DOHH2 (cell line): Measurements from ENCODE around the gene KIAA0586.

Source experiments
- EZH2phosphoT487 ChIP-seq: fragments of 200-600 bp; sonication (generic); IDR thresholded peaks from 2 replicates; pipeline ENCODE4 v1.6.1; 2017; ENCODE audit warnings: borderline replicate concordance, mild to moderate bottlenecking, antibody characterized with exemption, low read length, moderate library complexity, mixed read lengths
- TF ChIP-seq, protein P1 (sequence below): fragments of 200-600 bp; sonication (generic); IDR thresholded peaks from one replicate; pipeline ENCODE4 v1.5.1; 2014; ENCODE audit warnings: antibody characterized with exemption, mild to moderate bottlenecking, low read depth, low read length; ENCODE audit not compliant: poor library complexity, severe bottlenecking

- TF ChIP-seq, protein P1, sequence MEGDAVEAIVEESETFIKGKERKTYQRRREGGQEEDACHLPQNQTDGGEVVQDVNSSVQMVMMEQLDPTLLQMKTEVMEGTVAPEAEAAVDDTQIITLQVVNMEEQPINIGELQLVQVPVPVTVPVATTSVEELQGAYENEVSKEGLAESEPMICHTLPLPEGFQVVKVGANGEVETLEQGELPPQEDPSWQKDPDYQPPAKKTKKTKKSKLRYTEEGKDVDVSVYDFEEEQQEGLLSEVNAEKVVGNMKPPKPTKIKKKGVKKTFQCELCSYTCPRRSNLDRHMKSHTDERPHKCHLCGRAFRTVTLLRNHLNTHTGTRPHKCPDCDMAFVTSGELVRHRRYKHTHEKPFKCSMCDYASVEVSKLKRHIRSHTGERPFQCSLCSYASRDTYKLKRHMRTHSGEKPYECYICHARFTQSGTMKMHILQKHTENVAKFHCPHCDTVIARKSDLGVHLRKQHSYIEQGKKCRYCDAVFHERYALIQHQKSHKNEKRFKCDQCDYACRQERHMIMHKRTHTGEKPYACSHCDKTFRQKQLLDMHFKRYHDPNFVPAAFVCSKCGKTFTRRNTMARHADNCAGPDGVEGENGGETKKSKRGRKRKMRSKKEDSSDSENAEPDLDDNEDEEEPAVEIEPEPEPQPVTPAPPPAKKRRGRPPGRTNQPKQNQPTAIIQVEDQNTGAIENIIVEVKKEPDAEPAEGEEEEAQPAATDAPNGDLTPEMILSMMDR, result no peak
- no peak for TF ChIP-seq EZH2phosphoT487
These were observed 52.5 kb downstream of the KIAA0586 start for GRCh38 chr14:58479975-58480374.
